ENCODE measurements around the gene MICAL3. TPM values are rescaled to one million over a fixed set of nuclear protein-coding genes. Genes with fewer than 3 reads are reported as not detected.

MICAL3 gene
- total and polyA plus RNA-seq, 9 of the 15 experiments (the other 6 are each of a cell fraction or from before 2014, with no cell fraction given): 0.53 to 32.1 (median 12.3) TPM

GRCh38 chr22:17980638-17981051 lies 43.7 kb downstream of the MICAL3 start (continued):
- TF ChIP-seq MYC (IDR thresholded peaks at IDR 0.05; ENCODE audit: low read depth, low read length): peak; percentile 75
- no peak for TF ChIP-seq MYC (CRISPR knock-in tag; IDR thresholded peaks at IDR 0.05; ENCODE audit: borderline replicate concordance, low read depth)
- peak; percentile 91 for TF ChIP-seq MTA1 (IDR thresholded peaks at IDR 0.05; ENCODE audit: borderline replicate concordance)
- TF ChIP-seq MXI1 (IDR thresholded peaks at IDR 0.05; ENCODE audit: low read depth, low read length): peak; percentile 94
- TF ChIP-seq FOXJ3 (CRISPR knock-in tag; IDR thresholded peaks at IDR 0.05): no peak
- 0 out of 2 replicates have a peak, but pooled peaks have one; percentile 57 for TF ChIP-seq TRIM28 (IDR thresholded peaks at IDR 0.05)
- TF ChIP-seq FOXA3 (CRISPR knock-in tag; conservative IDR thresholded peaks at IDR 0.05 in 1 of 2, IDR thresholded peaks at IDR 0.05 in 1 of 2): no peak; a peak in 2 of 4 replicates
- TF ChIP-seq, protein P1, sequence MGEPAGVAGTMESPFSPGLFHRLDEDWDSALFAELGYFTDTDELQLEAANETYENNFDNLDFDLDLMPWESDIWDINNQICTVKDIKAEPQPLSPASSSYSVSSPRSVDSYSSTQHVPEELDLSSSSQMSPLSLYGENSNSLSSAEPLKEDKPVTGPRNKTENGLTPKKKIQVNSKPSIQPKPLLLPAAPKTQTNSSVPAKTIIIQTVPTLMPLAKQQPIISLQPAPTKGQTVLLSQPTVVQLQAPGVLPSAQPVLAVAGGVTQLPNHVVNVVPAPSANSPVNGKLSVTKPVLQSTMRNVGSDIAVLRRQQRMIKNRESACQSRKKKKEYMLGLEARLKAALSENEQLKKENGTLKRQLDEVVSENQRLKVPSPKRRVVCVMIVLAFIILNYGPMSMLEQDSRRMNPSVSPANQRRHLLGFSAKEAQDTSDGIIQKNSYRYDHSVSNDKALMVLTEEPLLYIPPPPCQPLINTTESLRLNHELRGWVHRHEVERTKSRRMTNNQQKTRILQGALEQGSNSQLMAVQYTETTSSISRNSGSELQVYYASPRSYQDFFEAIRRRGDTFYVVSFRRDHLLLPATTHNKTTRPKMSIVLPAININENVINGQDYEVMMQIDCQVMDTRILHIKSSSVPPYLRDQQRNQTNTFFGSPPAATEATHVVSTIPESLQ (CRISPR knock-in tag; IDR thresholded peaks at IDR 0.05): no peak
- no peak for TF ChIP-seq COPS2 (conservative IDR thresholded peaks at IDR 0.05)
- TF ChIP-seq NELFE (IDR thresholded peaks at IDR 0.05; ENCODE audit: insufficient read depth, insufficient read length): no peak
- no peak for TF ChIP-seq ZSCAN32 (CRISPR knock-in tag; IDR thresholded peaks at IDR 0.05)
- TF ChIP-seq ARNT (IDR thresholded peaks at IDR 0.05): peak; percentile 84 to 92; a peak in 3 of 4 replicates
- TF ChIP-seq ZNF124 (CRISPR knock-in tag; IDR thresholded peaks at IDR 0.05): no peak
- TF ChIP-seq PHF21A (IDR thresholded peaks at IDR 0.05; ENCODE audit: borderline replicate concordance, low read depth): no peak
- TF ChIP-seq POLR3A (IDR thresholded peaks at IDR 0.05; ENCODE audit: borderline replicate concordance, extremely low read depth, insufficient read depth, insufficient read length): no peak
- TF ChIP-seq FOXK2 (conservative IDR thresholded peaks at IDR 0.05 in 1 of 2, IDR thresholded peaks at IDR 0.05 in 1 of 2; ENCODE audit: low read depth in 2 of 2): peak; percentile 96 to 99
- peak; percentile 97 to 100 for TF ChIP-seq SIN3A (IDR thresholded peaks at IDR 0.05; ENCODE audit: borderline replicate concordance in 2 of 2, control insufficient read depth in 1 of 2, low read depth in 2 of 2, low read length in 2 of 2)
- TF ChIP-seq, protein P2, sequence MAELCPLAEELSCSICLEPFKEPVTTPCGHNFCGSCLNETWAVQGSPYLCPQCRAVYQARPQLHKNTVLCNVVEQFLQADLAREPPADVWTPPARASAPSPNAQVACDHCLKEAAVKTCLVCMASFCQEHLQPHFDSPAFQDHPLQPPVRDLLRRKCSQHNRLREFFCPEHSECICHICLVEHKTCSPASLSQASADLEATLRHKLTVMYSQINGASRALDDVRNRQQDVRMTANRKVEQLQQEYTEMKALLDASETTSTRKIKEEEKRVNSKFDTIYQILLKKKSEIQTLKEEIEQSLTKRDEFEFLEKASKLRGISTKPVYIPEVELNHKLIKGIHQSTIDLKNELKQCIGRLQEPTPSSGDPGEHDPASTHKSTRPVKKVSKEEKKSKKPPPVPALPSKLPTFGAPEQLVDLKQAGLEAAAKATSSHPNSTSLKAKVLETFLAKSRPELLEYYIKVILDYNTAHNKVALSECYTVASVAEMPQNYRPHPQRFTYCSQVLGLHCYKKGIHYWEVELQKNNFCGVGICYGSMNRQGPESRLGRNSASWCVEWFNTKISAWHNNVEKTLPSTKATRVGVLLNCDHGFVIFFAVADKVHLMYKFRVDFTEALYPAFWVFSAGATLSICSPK (IDR thresholded peaks at IDR 0.05; ENCODE audit: borderline replicate concordance): no peak
- no peak for TF ChIP-seq ZNF507 (tag; conservative IDR thresholded peaks at IDR 0.05)
- TF ChIP-seq ZKSCAN3 (CRISPR knock-in tag; IDR thresholded peaks at IDR 0.05): no peak
- TF ChIP-seq SNRNP70 (optimal IDR thresholded peaks at IDR 0.05; ENCODE audit: low read depth, low read length): no peak
- TF ChIP-seq THRAP3 (IDR thresholded peaks at IDR 0.05; ENCODE audit: borderline replicate concordance): no peak
- TF ChIP-seq ZFX (CRISPR knock-in tag; IDR thresholded peaks at IDR 0.05): no peak
- TF ChIP-seq ZBTB12 (CRISPR knock-in tag; IDR thresholded peaks at IDR 0.05): no peak
- TF ChIP-seq, protein P3, sequence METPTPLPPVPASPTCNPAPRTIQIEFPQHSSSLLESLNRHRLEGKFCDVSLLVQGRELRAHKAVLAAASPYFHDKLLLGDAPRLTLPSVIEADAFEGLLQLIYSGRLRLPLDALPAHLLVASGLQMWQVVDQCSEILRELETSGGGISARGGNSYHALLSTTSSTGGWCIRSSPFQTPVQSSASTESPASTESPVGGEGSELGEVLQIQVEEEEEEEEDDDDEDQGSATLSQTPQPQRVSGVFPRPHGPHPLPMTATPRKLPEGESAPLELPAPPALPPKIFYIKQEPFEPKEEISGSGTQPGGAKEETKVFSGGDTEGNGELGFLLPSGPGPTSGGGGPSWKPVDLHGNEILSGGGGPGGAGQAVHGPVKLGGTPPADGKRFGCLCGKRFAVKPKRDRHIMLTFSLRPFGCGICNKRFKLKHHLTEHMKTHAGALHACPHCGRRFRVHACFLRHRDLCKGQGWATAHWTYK (CRISPR knock-in tag; IDR thresholded peaks at IDR 0.05): peak; percentile 90; the same call in 1 of the 2 replicates

Data from K562 (cell line).